Bronchial epithelial cell (primary cell): ENCODE measurements around the gene LEMD2. TPM values are rescaled to one million over a fixed set of nuclear protein-coding genes. Genes with fewer than 3 reads are reported as not detected.

Source experiments
- DNase-seq: peaks from one replicate; pipeline ENCODE4 v3.0.0-alpha.2; 2010; ENCODE audit warnings: low read depth
- FAIRE-seq: peaks from 2 replicates; lab custom pipeline; 2011; peaks lifted over from hg19 to GRCh38; lab: Jason Lieb, UNC
- H3K27me3 ChIP-seq: 2 replicates; pipeline ENCODE4 v1.5.1; 2011; ENCODE audit warnings: low read length; ENCODE audit not compliant: control insufficient read depth, insufficient read depth
- H3K36me3 ChIP-seq: 2 replicates; pipeline ENCODE4 v1.5.1; 2011; ENCODE audit warnings: low read length; ENCODE audit not compliant: control insufficient read depth, insufficient read depth
- H3K4me3 ChIP-seq: 2 replicates; pipeline ENCODE4 v1.5.1; 2011; ENCODE audit warnings: mild to moderate bottlenecking, low read depth, low read length, control low read depth
- total RNA-seq: library from RNA; depleted of rRNA; stranded (reverse); fragments of >200 nt; gene quantifications from 2 replicates; pipeline ENCODE4 v1.2.1, GENCODE V29; 2014
- TF ChIP-seq, protein P1 (sequence below): IDR thresholded peaks from 2 replicates; pipeline ENCODE4 v1.5.1; 2011; ENCODE audit warnings: mild to moderate bottlenecking, moderate library complexity, low read length, control low read depth, inconsistent platforms; ENCODE audit not compliant: insufficient read depth, severe bottlenecking

Gene LEMD2
- total RNA-seq, 1 donor from 2014 or later, result 66.9 TPM

DNA sequence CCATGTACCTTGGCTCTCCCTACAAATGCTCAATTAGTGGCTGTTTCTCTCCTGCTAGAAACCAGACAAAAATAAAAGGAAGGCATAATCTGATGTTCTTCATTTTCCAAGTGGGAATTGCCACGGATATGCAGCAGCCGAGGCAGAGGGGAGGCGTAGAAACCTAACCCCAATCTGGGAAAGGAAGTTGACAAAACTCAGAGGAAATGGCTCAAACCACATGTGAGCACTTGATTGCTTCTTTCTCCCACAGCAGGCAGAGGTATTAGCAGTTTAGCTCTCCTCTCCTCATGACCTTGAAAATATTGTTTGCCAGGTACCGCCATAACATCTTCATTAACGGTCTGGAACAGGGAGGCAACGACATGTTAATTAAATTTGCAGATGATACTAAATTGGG is 18.7 kb upstream of the LEMD2 start:
- FAIRE-seq, result peak; percentile 81
- DNase-seq, result no peak
- H3K4me3 ChIP-seq, result no peak overlapping the region
- H3K36me3 ChIP-seq, result no peaks in the 10 kb centered on the region
- TF ChIP-seq, protein P1, sequence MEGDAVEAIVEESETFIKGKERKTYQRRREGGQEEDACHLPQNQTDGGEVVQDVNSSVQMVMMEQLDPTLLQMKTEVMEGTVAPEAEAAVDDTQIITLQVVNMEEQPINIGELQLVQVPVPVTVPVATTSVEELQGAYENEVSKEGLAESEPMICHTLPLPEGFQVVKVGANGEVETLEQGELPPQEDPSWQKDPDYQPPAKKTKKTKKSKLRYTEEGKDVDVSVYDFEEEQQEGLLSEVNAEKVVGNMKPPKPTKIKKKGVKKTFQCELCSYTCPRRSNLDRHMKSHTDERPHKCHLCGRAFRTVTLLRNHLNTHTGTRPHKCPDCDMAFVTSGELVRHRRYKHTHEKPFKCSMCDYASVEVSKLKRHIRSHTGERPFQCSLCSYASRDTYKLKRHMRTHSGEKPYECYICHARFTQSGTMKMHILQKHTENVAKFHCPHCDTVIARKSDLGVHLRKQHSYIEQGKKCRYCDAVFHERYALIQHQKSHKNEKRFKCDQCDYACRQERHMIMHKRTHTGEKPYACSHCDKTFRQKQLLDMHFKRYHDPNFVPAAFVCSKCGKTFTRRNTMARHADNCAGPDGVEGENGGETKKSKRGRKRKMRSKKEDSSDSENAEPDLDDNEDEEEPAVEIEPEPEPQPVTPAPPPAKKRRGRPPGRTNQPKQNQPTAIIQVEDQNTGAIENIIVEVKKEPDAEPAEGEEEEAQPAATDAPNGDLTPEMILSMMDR, result no peak
- H3K27me3 ChIP-seq, result peaks cover 8% of the 10 kb centered on the region

DNA sequence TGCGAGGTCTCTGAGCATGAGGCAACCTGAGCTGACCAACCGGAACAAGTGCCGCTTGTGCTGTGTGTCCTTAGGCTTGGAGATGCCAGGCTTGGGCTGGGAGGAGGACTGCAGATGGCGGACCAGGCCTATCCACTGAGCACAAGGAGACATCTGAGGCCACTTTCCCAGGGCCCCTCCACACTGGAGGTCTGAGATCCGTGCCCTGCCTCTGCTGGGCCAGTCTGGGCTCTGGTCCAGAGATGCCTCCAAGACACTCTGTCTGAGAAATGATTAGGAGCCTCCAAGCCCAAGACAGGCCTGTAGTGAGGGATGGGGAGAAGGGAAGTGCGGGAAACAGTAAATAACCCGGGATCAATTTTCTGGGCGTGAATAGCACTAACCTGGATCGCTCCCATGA is 17.9 kb upstream of the LEMD2 start:
- FAIRE-seq (no peak), DNase-seq (no peak)
- peaks cover 8% of the 10 kb centered on the region for H3K27me3 ChIP-seq
- H3K36me3 ChIP-seq, result no peaks in the 10 kb centered on the region
- TF ChIP-seq, protein P1, result no peak
- H3K4me3 ChIP-seq, result no peak overlapping the region

DNA sequence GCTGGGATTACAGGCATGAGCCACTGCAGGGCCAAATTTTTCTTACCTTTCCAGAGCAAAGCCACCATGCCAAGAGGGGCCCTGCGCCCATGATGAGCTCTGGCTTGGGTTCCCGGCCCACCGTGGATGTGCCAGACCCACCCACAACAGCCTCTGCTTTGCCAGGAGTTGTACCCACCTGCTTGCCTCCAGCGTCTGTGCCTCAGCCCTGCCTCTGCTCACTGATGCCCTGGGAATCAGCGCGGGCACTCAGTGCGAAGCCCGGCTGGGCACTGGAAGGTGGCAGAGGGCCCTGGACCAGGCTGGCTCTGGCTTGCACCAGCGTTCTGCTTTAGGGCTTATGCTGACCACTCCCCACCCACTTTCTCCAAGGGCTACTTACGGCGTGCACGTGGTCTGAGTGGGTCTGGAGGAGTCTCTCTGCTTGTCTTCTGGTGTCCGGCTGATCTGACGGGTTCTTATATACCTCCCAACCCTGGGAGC is 14.7 kb upstream of the LEMD2 start, which contains the start of gene MLN:
Gene MLN (minus strand): TSS at position 433 of the 483 bp plus-strand sequence. CDS start 2,840 bp downstream, outside the sequence.
- no peak for DNase-seq
- no peaks in the 10 kb centered on the region for H3K36me3 ChIP-seq
- TF ChIP-seq, protein P1, result no peak
- no peak within 1 kb of the TSS for H3K4me3 ChIP-seq
- H3K27me3 ChIP-seq, result peaks cover 2% of the 10 kb centered on the region
- no peak for FAIRE-seq

DNA sequence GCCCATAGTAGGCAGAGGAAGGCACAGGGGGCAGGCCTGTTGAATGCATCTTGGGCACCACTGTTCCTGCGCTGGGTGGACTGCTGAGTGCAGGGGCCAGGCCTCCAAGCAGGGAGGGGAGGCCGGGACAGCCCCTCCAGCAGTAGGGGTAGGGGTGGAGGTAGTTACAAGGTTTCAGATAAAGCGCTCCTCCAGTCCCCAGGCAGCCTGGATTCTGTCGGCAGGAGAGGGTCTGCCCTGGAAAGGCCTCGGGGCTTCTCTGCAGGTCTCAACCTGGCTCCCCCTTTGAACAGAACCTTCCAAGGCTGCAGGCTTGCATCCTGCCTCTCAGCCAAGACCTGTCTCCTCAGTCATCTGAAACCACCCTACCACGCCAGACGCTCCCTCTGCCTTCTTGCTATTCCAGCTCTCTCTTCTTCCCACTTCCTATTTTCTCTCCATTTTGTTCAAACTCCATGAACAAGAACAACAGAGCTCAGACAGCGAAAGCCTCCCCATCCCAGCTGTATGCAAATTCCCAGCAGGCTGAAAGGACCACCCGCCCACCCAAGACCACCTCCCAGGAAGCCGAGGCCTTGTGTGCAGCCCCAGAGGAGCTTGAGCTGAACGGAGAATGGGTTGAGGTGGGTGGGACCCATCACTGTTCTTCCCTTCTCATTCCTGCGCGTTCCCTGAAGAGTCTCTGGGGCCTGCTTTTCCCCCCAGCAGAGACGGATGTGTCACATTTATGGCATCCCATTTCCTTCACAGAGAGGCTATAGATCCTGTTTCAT is 13.4 kb upstream of the LEMD2 start:
- H3K36me3 ChIP-seq, result no peaks in the 10 kb centered on the region
- H3K27me3 ChIP-seq, result peaks cover 1% of the 10 kb centered on the region
- H3K4me3 ChIP-seq, result no peak overlapping the region
- DNase-seq (no peak), FAIRE-seq (no peak)
- TF ChIP-seq, protein P1, result no peak

DNA sequence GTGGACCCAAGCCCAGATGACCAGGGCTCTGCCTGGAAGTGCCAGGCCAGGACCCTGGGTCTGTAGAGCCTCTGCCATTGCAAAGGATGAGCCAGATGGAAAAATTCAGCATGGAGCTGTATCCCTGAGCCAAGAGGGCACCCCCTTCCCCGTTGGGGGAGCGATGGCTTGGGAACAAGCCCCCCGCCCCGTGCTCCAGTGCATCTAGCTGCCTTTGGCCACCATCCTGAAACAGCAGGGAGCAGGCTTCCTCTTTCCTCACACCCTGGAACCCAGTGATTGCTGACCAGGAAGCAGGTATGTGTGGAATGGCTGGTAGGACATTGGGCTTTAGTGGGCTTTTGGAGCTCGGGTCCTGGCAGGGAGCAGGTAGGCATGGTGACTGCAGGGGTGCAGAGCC is 12.7 kb upstream of the LEMD2 start:
- Histone ChIP-seq H3K27me3 (peaks cover 1% of the 10 kb centered on the region), H3K36me3 (no peaks in the 10 kb centered on the region), H3K4me3 (no peak overlapping the region)
- DNase-seq, result no peak
- TF ChIP-seq, protein P1, result no peak
- no peak for FAIRE-seq
